Measurements from ENCODE around the gene BMF.
"Not testable (repeated sequence)": the region's sequence is repeated elsewhere in the genome, so short reads cannot be mapped to it uniquely, and the experiment has no call there.

BMF gene

DNA sequence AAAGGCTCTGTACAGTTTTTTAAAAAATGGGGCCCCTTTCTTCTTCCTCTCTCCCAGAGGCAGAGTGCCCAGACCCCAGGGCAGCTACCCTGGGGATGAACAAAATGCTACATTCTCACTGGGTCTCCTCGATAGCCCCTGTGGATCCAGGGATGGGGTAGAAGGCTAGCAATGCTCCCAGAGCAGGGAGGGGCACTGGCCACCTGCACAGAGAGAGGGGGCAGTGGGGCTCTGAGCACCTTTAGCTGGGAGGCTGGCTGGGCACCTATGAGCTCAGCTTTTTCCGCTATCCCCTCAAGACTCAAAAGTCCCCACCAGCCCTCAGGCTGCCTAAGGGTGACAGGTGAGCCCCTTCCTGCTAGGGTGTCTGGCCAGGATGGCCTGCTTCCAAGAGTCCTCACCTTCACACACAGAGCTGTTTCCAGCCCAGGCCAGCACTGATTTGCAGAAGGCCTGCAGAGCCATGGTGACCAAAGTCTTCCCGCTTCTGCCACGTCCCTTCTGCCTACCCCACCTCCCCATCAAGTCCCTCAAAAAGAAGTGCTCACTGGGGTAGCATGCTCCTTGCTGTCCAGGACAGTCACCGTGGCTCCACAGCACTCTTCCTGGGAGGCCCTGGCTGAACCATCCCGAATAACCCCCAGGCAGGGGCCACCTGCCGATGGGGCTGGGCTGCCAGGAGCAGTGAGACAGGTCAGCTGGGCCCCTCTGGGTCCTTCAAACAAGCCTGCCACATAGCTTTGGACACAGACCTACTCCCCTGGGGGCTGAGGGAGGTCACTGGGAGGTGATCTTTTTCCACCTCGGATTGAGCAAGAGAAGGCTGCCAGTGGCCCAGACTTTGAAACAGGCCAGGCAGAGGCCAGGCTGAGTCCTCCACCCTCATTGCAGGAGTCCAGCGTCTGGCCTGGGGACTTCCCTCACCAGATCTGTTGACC is 20.4 kb downstream of the BMF start:
- DNase-seq (ENCODE audit: low spot score), result no peak

DNA sequence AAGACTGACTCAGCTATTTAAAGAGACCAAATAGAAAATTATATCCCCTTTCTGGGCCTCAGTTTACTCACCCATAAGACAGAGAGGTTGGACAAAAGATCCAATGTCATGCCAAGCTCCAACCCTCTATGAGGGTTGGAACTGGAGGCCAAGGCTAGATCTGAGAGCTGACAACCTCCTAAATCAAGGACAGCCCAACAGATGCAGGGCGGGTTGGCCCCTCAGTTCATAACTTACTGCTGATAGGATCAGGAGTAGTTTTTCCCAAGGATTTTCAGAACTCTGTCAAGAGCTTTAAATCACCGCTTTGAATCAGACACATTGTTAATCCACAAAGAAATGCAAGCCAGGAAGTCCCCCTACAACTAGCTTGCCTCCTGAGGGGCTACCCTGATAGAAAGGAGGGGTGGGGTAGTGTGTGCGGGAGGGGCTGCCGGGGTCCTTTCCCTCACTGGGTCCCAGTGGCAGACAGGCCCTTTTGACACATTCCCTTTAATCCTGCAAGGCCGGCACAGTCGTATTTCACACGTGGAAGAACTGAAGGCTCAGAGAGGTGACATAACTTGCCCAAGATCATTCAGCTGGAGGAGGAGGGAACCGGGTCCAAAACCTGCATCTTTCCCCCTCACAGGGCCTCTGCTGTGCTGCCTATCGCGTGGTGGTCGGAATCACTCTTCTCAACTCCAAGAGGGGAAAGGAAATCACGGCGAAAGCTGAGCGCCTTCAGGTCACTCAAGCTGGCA is 21.4 kb downstream of the BMF start:
- DNase-seq (ENCODE audit: low spot score), result no peak

DNA sequence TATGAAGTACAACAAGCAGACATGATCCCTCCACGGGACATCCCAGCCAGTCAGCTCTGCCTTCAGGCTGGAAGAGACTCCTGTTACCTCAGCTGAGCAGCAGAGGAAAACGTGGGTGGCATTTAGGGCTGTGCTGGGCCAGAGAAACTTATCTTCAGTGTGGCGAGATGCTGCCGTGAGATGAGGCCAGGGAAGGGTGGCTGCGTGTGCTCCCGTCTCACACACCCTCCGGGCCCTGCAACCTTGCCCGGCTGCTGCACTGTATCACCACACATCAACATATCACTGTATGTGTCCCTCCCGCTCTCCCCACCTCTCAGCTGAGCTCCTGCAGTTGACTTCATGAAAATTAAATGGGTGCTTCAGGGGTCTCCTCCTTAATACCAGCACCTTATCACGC is 23.4 kb downstream of the BMF start:
- no peak for DNase-seq (ENCODE audit: low spot score)

DNA sequence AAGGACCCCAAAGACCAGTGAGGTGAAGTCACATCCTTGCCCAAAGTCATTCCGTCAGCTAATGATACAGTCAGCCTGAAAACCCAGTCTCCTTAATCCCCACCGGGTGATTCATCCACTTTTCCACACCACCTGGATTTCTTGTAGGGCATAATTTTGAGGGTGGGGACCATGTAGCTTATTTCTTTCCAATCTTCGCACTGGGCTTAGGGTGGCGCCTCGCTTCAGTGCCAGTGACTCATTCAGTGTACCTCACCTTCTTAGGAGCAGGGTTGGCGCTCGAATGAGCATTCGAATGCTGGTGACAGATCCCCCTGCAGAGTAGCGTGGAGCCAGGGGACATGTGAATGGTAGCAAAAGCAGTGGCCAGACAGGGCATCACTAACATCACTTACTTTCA is 24.0 kb downstream of the BMF start:
- DNase-seq (ENCODE audit: low spot score), result no peak

DNA sequence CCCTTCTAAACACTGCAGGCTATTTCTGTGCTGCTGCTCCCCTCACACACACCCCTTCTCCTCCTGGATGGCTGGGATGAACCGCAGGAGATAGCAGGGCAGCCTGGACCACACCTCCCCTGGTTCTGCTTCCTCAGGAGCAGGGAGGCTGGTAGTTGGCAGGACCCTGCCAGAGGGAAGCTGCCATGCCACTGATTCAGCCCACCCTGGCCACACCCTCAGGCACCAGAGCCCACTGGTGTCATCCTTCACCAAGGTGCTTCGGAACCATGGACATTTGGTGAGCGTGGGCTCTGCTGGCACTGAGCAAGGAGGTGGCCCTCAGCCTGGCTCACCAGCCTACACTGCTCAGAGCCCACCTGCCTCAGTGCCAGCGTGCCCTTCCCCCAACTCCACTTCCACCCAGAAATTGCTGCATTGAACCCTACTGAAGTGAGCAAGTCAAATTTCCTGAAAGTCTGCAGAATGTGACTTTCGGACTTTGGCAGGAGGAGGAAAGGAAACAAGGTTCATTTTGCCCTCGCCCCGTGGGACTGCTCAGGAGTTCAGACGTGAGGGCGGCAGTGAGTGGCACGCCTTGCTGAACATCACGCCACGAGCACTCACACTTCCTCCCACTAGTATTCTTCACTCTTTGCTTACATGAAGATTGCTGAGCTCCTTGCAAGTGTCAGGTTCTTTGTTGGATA is 26.3 kb downstream of the BMF start:
- DNase-seq (ENCODE audit: low spot score), result no peak

DNA sequence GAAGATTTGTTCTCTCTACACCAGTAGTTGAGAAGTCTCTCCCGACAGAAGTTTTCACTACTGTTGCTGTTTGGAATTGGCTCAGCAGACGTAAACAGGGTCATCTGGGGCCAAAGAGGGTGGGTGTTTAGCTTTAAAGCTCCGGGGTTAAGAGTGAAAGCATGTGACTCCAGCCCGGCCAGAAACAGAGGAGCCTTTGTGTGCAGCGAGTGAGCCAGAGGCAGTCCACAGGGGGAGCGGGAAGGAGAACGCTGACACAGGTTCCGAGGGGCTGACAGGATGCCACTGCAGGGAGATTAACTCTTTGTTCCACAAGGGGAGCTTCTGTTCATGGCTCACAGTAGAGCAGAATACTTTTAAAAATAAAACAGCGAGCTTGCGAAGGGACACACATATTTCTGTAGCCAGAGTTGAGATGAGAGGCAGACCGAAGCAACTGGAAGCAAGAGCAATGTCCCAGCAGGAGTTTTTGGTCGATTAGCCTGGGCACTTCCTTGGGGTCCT is 26.9 kb downstream of the BMF start:
- DNase-seq (ENCODE audit: low spot score), result peak; percentile 59

DNA sequence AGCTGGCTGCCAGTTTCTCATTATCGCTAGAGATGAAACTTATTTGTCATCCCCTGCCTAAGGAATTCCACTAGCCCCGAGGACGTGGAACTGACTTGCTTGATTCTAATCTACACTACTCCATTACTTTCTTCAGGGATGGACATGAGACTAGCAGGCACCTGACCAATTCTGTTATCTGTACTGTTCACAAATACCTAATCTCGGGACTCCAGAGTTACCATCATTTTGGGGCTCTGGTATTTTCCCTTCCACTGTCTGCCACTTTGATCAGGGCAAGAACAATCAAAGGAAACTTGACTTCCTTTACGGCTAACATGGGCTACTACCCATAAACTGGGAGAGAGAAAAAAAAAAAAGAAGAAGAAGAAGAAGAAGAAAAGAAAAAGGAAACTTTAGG is 27.8 kb downstream of the BMF start:
- DNase-seq (ENCODE audit: low spot score), result no peak

DNA sequence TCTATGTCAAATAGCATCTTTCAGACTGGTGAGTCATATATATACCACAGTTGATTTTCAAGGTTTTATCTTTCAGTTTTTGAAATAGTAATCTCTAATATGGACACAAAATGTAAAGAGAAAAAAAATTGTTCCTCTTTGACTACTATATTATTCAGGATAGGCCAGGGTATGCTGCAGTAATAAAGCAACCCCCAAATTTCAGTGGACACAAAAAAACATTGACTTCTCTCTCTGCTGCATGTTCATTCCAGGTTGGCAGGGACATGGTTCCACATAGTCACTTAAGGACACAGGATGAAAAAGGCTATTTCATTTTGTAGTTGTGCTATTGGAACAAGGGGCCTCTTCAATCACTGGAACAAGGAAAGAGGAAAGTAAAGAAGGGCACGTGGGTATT is 28.6 kb downstream of the BMF start:
- no peak for DNase-seq (ENCODE audit: low spot score)

DNA sequence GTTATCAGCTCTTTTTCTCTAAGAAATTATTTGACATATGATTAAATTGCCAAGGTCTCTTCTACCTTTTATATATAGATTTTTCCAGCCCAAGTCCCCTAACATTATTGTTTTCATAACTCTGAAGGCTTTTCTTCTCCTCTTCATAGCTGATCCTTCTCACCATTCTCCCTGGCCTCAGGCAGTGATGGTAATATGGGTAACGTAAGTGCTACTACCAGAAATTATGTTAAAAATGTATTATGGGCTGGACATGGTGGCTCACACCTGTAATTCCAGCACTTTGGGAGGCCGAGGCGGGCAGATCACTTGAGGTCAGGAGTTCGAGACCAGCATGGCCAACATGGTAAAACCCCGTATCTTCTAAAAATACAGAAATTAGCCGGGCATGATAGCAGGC is 29.2 kb downstream of the BMF start:
- no peak for DNase-seq (ENCODE audit: low spot score)

DNA sequence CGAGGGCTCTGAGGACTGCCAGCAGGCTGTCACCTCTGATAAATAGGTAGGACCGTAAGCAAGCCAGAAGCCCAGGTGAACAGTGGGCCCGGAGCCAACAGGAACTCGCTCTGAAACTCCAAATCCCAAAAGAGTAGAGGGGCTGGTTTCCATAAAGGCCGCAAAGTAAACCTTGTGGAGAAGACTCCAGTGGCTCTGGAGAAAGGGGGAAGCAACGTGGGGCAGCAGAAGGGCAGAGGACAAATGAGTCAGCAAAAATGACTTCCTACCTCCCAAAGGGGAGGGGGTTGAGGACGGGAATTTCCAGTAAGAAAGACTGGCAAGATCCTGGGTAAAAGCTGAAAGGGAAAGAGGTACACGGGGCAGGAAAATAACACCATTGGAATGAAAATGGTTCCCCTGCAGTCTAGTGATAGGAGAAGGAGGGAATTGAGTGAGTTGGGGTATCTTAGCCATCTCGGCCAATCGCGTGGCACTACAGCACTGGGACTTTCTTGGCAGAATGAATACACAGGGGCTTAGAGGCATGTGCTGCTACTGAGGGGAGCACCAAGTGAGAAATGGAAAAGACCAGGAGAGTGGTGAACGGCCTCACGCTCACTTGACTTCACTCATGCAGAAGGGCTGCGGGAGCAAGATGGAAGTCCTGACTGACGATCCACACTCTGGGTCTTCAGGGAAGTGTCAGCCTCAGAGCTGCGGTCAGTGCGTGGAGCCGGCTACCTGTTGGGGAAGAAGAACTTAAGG is 33.2 kb downstream of the BMF start:
- DNase-seq (ENCODE audit: low spot score), result no peak

DNA sequence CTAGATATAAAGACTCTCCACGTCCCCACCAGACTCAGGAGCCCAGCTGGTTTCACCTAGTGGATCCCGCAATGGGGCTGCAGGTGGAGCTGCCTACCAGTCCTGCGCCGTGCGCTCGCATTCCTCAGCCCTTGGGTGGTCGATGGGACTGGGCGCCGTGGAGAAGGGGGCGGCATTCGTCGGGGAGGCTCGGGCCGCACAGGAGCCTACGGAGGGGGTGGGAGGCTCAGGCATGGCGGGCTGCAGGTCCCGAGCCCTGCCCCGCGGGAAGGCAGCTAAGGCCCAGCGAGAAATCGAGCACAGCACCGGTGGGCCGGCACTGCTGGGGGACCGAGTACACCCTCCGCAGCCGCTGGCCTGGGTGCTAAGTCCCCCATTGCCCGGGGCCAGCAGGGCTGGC is 34.0 kb downstream of the BMF start:
- not testable (repeated sequence) for DNase-seq (ENCODE audit: low spot score)

DNA sequence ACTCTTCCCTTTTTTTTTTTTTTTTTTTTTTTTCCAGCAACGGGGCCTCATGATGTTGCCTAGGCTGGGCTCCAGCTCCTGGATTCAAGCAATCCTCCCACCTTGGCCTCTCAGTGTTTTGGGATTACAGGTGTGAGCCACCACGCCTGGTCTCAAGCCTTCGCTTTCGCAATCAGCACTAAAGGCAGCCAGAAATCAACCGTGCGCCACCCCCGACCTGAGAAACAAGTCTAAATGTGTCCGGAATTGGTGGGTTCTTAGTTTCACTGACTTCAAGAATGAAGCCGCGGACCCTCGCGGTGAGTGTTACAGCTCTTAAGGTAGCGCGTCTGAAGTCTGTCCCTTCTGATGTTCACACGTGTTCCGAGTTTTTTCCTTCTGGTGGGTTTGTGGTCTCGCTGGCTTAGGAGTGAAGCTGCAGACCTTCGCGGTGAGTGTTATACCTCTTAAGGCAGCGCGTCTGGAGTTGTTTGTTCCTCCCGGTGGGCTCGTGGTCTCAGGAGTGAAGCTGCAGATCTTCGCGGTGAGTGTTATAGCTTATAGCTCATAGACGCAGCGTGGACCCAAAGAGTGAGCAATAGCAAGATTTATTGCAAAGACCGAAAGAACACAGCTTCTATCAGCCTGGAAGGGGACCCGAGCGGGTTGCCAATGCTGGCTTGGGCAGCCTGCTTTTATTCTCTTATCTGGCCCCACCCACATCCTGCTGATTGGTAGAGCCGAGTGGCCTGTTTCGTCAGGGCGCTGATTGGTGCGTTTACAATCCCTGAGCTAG is 34.8 kb downstream of the BMF start:
- not testable (repeated sequence) for DNase-seq (ENCODE audit: low spot score)

DNA sequence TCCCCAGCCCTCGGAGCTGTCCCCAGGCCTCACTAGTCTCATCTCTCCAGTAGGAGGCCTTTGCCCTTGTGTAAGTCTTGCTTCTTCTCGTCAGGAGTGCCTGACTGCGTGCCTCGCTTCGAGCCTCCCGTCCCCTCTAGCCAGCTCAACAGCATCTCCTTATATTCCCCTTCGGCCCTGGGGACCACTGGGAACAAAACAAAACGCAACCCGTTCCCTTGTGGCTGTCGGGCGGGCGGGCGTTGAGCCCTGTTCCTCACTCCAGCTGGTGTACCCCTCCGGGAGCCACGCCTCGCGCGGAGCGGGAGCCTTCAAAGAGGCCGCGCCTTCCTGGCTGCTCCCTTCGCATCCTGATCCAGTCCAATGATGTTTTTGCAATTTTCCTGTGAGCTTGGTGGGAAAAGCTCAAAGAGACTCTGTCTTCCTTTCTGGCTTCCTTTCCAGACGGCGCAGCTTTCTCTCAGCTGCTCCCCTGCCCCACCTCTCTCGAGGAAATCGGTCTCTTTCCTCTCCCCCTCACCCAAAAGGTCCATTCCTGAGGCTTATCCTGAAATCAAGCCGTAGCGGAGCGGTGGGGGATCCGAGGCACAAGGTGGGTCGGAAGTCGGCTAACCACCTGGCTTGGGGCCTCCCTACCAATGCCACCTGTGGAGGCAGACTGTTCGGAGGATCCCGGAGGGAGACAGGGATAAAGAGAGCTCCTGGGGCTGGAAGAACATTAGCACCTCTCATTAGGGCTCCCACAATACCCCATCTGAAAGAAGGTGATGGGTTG is 36.3 kb downstream of the BMF start:
- DNase-seq (ENCODE audit: low spot score), result no peak

DNA sequence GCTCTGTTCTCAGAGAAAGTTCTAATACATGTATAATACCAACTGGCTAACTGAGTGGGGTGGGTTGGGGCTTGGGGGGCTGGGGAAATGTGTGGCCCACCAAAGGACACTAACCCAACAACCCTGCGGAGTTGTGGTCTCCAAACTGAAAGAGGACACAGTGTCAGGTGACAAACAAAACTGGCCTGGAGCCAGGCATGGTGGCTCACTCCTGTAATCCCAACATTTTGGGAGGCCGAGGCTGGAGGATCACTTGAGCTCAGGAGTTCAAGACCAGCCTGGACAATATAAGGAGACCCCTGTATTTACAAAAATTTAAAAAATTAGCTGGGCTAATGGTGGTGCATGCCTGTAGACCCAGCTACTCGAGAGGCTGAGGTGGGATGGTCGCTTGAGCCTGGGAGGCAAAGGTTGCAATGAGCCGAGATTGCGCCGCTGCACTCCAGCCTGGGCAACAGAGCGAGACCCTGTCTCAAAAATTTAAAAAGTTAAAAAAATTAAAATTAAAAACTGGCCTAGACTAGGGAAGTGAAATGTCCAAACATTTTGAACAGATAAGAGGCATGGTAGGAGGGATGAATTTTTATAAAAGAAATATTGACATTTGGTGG is 38.0 kb downstream of the BMF start:
- DNase-seq (ENCODE audit: low spot score), result no peak

DNA sequence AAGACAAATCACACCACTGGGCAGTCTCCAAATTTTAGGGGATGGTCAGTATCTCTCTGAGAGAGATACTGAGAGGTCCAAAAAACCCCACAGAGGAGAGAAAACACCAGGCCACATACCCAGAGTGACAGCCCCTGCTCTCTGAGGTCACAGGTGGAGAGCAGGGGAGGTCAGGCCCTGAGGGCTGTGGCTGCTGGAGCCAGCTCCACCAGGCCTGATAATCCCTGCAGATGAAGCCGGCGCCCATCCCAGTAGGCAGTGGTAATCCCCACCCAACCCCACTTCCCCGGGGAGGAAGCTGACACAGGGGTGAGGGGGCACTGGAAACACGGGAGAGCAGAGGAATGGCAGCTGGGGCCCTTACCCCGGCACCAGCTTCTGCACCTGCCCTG is 38.5 kb downstream of the BMF start:
- no peak for DNase-seq (ENCODE audit: low spot score)

DNA sequence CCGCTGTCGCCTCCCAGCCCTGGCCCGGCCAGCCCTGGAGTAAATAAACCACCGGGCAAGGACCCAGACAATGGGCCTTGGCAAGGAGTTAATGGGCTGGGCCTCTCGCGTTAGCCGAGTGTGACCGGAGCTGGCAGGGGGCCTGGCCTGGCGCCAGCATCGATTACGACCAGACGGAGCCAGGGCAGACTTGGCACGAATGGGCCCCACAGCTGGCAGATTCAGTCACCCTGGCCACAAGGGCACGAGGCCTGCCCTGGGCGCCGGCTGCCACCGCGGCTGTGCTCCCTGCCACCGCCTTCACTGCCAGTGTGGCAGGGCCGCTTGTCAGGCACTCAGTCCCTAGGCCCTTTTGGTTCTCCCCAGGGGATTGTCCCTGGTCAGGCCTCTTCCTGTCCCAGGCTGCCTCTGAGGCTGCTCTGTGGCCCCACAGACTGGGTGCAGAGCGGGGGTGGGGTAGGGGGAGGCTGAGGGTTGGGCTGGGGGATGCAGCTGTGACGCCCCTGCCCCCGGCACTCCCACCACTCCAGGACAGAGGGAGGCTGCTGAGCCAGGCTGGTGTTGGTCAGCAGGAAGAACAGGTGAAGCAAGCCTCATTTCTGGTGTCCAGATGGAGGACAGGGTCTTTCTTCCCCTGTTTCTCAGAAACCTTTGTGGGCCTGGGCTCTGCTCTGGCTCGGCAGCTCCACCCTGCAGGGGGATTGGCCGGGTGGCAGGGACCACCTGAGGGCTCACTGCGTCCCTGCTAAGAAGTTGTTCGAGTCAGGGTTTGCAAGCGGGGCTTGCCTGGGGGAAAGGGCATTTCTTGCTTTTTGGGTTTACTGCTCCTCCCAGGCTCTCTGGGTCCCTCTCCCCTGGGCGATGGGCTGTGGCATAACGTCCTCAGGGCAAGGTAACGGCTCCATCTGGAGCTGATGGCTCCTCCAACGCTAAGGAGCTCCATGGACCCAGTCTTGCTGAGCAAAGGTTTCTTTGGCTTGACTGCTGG is 39.2 kb downstream of the BMF start:
- peak; percentile 89 for DNase-seq (ENCODE audit: low spot score)

DNA sequence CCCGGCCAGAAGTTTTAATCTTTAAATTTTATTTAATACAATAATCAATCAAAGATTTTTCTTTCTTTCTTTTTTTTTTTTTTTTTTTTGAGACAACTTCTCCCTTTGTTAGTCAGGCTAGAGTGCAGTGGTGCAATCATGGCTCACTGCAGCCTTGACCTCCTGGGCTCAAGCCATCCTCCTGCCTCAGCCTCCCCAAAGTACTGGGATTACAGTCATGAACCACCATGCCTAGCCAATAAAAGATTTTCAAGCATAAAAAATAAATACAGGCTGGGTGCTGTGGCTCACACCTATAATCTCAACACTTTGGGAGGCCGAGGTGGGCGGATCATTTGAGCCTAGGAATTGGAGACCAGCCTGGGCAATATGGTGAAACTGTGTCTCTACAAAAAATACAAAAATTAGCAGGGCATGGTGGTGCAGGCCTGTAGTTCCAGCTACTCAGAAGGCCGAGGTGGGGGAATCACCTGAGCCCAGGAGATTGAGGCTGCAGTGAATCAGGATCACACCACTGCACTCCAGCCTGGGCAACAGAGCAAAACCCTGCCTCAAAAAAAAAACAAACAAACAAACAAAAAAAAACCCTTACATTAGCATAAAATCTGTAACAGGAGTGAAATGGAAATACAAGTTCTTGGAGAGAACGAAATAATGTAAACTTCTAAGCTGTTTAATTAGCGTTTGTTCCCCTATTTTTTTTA is 40.6 kb downstream of the BMF start:
- DNase-seq (ENCODE audit: low spot score), result no peak

DNA sequence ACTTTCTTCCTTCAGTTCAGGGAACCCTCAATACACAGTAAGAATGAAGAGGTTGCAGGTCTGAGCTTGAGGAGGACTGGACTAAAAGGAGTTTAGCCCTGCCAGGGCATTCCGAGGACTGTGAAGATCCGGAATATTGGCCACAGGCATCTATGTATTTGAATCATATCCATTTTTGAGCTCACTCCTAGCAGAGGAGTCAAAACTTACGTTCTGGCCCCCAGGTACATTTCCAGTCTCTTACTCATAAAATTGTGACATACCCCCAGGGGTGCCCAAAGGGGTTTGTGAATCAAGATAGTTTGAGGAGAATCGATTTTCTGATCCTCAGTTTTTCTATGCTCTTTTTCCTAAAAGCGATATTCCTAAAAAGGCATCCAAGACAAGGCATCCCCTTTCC is 42.1 kb downstream of the BMF start:
- DNase-seq (ENCODE audit: low spot score), result no peak
